Measurements from ENCODE around the gene SLC38A9.

- no peak for TF ChIP-seq RXRA (IDR thresholded peaks at IDR 0.05; ENCODE audit: borderline replicate concordance, low read depth)
- TF ChIP-seq POLR2AphosphoS5 (IDR thresholded peaks at IDR 0.05; ENCODE audit: low read depth, low read length), result no peak
- no peak for TF ChIP-seq GABPA (IDR thresholded peaks at IDR 0.05; ENCODE audit: low read depth)
- TF ChIP-seq EP300 (IDR thresholded peaks at IDR 0.05; ENCODE audit: borderline replicate concordance in 1 of 2, low read depth in 1 of 2, low read length in 1 of 2), result no peak
- TF ChIP-seq IRF3 (IDR thresholded peaks at IDR 0.05; ENCODE audit: low read depth, low read length), result no peak
- no peak for TF ChIP-seq USF2 (IDR thresholded peaks at IDR 0.05; ENCODE audit: borderline replicate concordance, low read depth, low read length)
- no peak for TF ChIP-seq CTCF (IDR thresholded peaks at IDR 0.05)
- TF ChIP-seq TAF1 (IDR thresholded peaks at IDR 0.05; ENCODE audit: borderline replicate concordance, low read depth, low read length), result no peak
- no peak for TF ChIP-seq MXI1 (IDR thresholded peaks at IDR 0.05; ENCODE audit: low read depth, low read length)
- no peak for TF ChIP-seq REST (IDR thresholded peaks at IDR 0.05; ENCODE audit: low read depth, low read length)
- TF ChIP-seq TCF12 (IDR thresholded peaks at IDR 0.05), result no peak
- TF ChIP-seq PBX3 (IDR thresholded peaks at IDR 0.05), result no peak
These were observed 37.0 kb downstream of the SLC38A9 start for GRCh38 chr5:55675119-55675518.
